GM13976 (cell line): ENCODE results near the gene SOCS3.

Experiments
- DNase-seq: peaks from one replicate; pipeline ENCODE4 v3.0.0; 2012; ENCODE audit warnings: low spot score
- CTCF ChIP-seq: IDR thresholded peaks from 2 replicates; pipeline ENCODE4 v1.5.1; 2012; ENCODE audit warnings: borderline replicate concordance, mild to moderate bottlenecking; ENCODE audit not compliant: insufficient read depth; ENCODE audit errors: extremely low read depth, missing control alignments, control extremely low read depth
- in situ Hi-C: fragments of 300-500 bp; cut with MboI; formaldehyde crosslinking; loops from one replicate; pipeline ENCODE4 v1.12.0; 2022; ENCODE audit warnings: low sequenced_read_pairs, mixed read lengths, inconsistent platforms; ENCODE audit not compliant: unreplicated experiment

Gene SOCS3

GRCh38 chr17:78345791-78346494, 13.9 kb downstream of the SOCS3 start:
- TF ChIP-seq CTCF = no peak
- no peak for DNase-seq
- in situ Hi-C loops = no loop called here

- in situ Hi-C loops = no loop called here
- DNase-seq = no peak
- TF ChIP-seq CTCF = no peak
Observed at GRCh38 chr17:78345172-78345571, 14.7 kb downstream of the SOCS3 start.

- in situ Hi-C loops = no loop called here
- no peak for DNase-seq
- no peak for TF ChIP-seq CTCF
Observed at GRCh38 chr17:78344666-78345065, 15.2 kb downstream of the SOCS3 start.

- no peak for TF ChIP-seq CTCF
- in situ Hi-C loops = no loop called here
- DNase-seq = no peak
Observed at GRCh38 chr17:78343543-78344201, 16.2 kb downstream of the SOCS3 start.

- TF ChIP-seq CTCF = no peak
- peak; percentile 53 for DNase-seq
- in situ Hi-C loops = no loop called here
Observed at GRCh38 chr17:78343187-78343542, 16.7 kb downstream of the SOCS3 start.

GRCh38 chr17:78342449-78343186, 17.3 kb downstream of the SOCS3 start:
- no peak for TF ChIP-seq CTCF
- in situ Hi-C loops = no loop called here
- DNase-seq = no peak
